Measurements from ENCODE around the gene PTGDR2. TPM values are rescaled to one million over a fixed set of nuclear protein-coding genes. Genes with fewer than 3 reads are reported as not detected.

PTGDR2 gene
- total RNA-seq, 2 experiments from 2014 or later = 0.19 TPM; not detected in 1

- no peaks in the 10 kb centered on the region for H3K36me3 ChIP-seq (ENCODE audit: insufficient read depth, low read length)
- POLR2A ChIA-PET = interaction anchor here (1.0 kb wide), 1 partner anchor 76 kb away, joined by 3 read pairs; no protein-coding TSS in a partner anchor
- no peak for TF ChIP-seq CTCF (conservative IDR thresholded peaks at IDR 0.05; ENCODE audit: low read length)
- no peak for TF ChIP-seq EZH2phosphoT487 (IDR thresholded peaks at IDR 0.05; ENCODE audit: borderline replicate concordance, low read depth, low read length)
- no TSS peak for BruUV-seq (replicated peaks)
- H3K9me2 ChIP-seq (ENCODE audit: insufficient read depth, low read length) = no peaks in the 10 kb centered on the region
- peak overlapping the region; percentile 28; the same call in 1 of the 2 replicates for H3K4me2 ChIP-seq (ENCODE audit: low read length)
- H4K20me1 ChIP-seq (ENCODE audit: insufficient read depth, low read length) = no peaks in the 10 kb centered on the region
- no peak overlapping the region for H3K4me3 ChIP-seq (ENCODE audit: low read depth, low read length, poor library complexity, severe bottlenecking)
- H3K27ac ChIP-seq (ENCODE audit: low read depth, low read length, poor library complexity, severe bottlenecking) = no peak overlapping the region
- peak overlapping the region; percentile 51; the same call in 1 of the 2 replicates for H2AFZ ChIP-seq (ENCODE audit: low read length)
- DNase-seq (ENCODE audit: low spot score) = no peak
- H3K9me3 ChIP-seq (ENCODE audit: low read length) = no peaks in the 10 kb centered on the region
- peaks cover 8% of the 10 kb centered on the region for H3K4me1 ChIP-seq (ENCODE audit: insufficient read depth, low read length, poor library complexity, severe bottlenecking)
- no peaks in the 10 kb centered on the region for H3K79me2 ChIP-seq (ENCODE audit: insufficient read depth, low read depth, low read length)
- CTCF ChIA-PET (ENCODE audit: unreplicated experiment) = interaction anchor here (0.6 to 2.4 kb wide), 2 partner anchors 9 to 57 kb away, joined by 3 to 26 read pairs; no protein-coding TSS in a partner anchor
- intact Hi-C loops (cut with micrococcal nuclease; ENCODE audit: unreplicated experiment) = loop anchor here (1.0 to 5.0 kb wide), 7 partner anchors 56 to 356 kb away; no protein-coding TSS in a partner anchor
Measured at GRCh38 chr11:60830478-60831142, 25.1 kb downstream of the PTGDR2 start.

- TF ChIP-seq CTCF (conservative IDR thresholded peaks at IDR 0.05; ENCODE audit: low read length) (no peak), EZH2phosphoT487 (IDR thresholded peaks at IDR 0.05; ENCODE audit: borderline replicate concordance, low read depth, low read length) (no peak)
- DNase-seq (ENCODE audit: low spot score) = no peak
- peaks cover 4% of the 10 kb centered on the region for H3K4me1 ChIP-seq (ENCODE audit: insufficient read depth, low read length, poor library complexity, severe bottlenecking)
- H3K4me2 ChIP-seq (ENCODE audit: low read length) = no peak overlapping the region
- POLR2A ChIA-PET = no interaction called here
- H3K9me3 ChIP-seq (ENCODE audit: low read length) = no peaks in the 10 kb centered on the region
- H3K27ac ChIP-seq (ENCODE audit: low read depth, low read length, poor library complexity, severe bottlenecking) = no peak overlapping the region
- no peaks in the 10 kb centered on the region for H4K20me1 ChIP-seq (ENCODE audit: insufficient read depth, low read length)
- no peak overlapping the region for H3K4me3 ChIP-seq (ENCODE audit: low read depth, low read length, poor library complexity, severe bottlenecking)
- H3K79me2 ChIP-seq (ENCODE audit: insufficient read depth, low read depth, low read length) = no peaks in the 10 kb centered on the region
- H2AFZ ChIP-seq (ENCODE audit: low read length) = no peak overlapping the region
- intact Hi-C loops (cut with micrococcal nuclease; ENCODE audit: unreplicated experiment) = no loop called here
- no peaks in the 10 kb centered on the region for H3K36me3 ChIP-seq (ENCODE audit: insufficient read depth, low read length)
- BruUV-seq (replicated peaks) = no TSS peak
- no peaks in the 10 kb centered on the region for H3K9me2 ChIP-seq (ENCODE audit: insufficient read depth, low read length)
- CTCF ChIA-PET (ENCODE audit: unreplicated experiment) = no interaction called here
Measured at GRCh38 chr11:60825790-60826189, 30.0 kb downstream of the PTGDR2 start.

GRCh38 chr11:60825118-60825517, 30.6 kb downstream of the PTGDR2 start:
- BruUV-seq (replicated peaks) = no TSS peak

More at GRCh38 chr11:60825118-60825517, 30.6 kb downstream of the PTGDR2 start:
- no peak overlapping the region for H2AFZ ChIP-seq (ENCODE audit: low read length)
- H3K9me2 ChIP-seq (ENCODE audit: insufficient read depth, low read length) = no peaks in the 10 kb centered on the region
- H3K27ac ChIP-seq (ENCODE audit: low read depth, low read length, poor library complexity, severe bottlenecking) = no peak overlapping the region
- H3K79me2 ChIP-seq (ENCODE audit: insufficient read depth, low read depth, low read length) = no peaks in the 10 kb centered on the region
- intact Hi-C loops (cut with micrococcal nuclease; ENCODE audit: unreplicated experiment) = no loop called here
- TF ChIP-seq EZH2phosphoT487 (IDR thresholded peaks at IDR 0.05; ENCODE audit: borderline replicate concordance, low read depth, low read length) (no peak), CTCF (conservative IDR thresholded peaks at IDR 0.05; ENCODE audit: low read length) (no peak)
- H3K4me2 ChIP-seq (ENCODE audit: low read length) = no peak overlapping the region
- no peaks in the 10 kb centered on the region for H3K9me3 ChIP-seq (ENCODE audit: low read length)
- no peak for DNase-seq (ENCODE audit: low spot score)
- CTCF ChIA-PET (ENCODE audit: unreplicated experiment) = no interaction called here
- no peaks in the 10 kb centered on the region for H3K4me1 ChIP-seq (ENCODE audit: insufficient read depth, low read length, poor library complexity, severe bottlenecking)
- POLR2A ChIA-PET = no interaction called here
- H4K20me1 ChIP-seq (ENCODE audit: insufficient read depth, low read length) = no peaks in the 10 kb centered on the region
- no peaks in the 10 kb centered on the region for H3K36me3 ChIP-seq (ENCODE audit: insufficient read depth, low read length)
- no peak overlapping the region for H3K4me3 ChIP-seq (ENCODE audit: low read depth, low read length, poor library complexity, severe bottlenecking)
